B cell (primary cell): ENCODE results near the gene SLC16A12.

Experiments
- CTCF ChIP-seq: fragments of 200-600 bp; IDR thresholded peaks from one replicate; pipeline ENCODE4 v1.8.0; 2022; ENCODE audit warnings: antibody characterized with exemption, mild to moderate bottlenecking
- EZH2 ChIP-seq: IDR thresholded peaks from 2 replicates; pipeline ENCODE4 v1.6.1; 2012; ENCODE audit warnings: borderline replicate concordance, low read depth, mild to moderate bottlenecking, moderate library complexity, low read length; ENCODE audit not compliant: insufficient read depth, poor library complexity, severe bottlenecking

- TF ChIP-seq EZH2, result no peak
- no peak for TF ChIP-seq CTCF
Observed at GRCh38 chr10:89526358-89526757, 9.0 kb downstream of the SLC16A12 start.
